GM10266 (cell line): ENCODE measurements around the gene CEMIP.

Experiments used
- DNase-seq: peaks from one replicate; pipeline ENCODE4 v3.0.0; 2012; ENCODE audit errors: extremely low spot score
- CTCF ChIP-seq: IDR thresholded peaks from 2 replicates; pipeline ENCODE4 v1.5.1; 2012; ENCODE audit warnings: mild to moderate bottlenecking, low read depth; ENCODE audit not compliant: control insufficient read depth, insufficient read depth; ENCODE audit errors: missing control alignments

CEMIP gene

GRCh38 chr15:80747317-80748053, 31.7 kb upstream of the CEMIP start:
- no peak for DNase-seq

GRCh38 chr15:80749589-80749988, 29.6 kb upstream of the CEMIP start:
- DNase-seq = no peak
- no peak for TF ChIP-seq CTCF

More at GRCh38 chr15:80747317-80748053, 31.7 kb upstream of the CEMIP start:
- no peak for TF ChIP-seq CTCF

- no peak for DNase-seq
- no peak for TF ChIP-seq CTCF
Measured at GRCh38 chr15:80750575-80750974, 28.6 kb upstream of the CEMIP start.

GRCh38 chr15:80752204-80752603, 27.0 kb upstream of the CEMIP start:
- DNase-seq = no peak
- TF ChIP-seq CTCF = no peak

- TF ChIP-seq CTCF = no peak
- DNase-seq = no peak
Measured at GRCh38 chr15:80753161-80753560, 26.0 kb upstream of the CEMIP start.

GRCh38 chr15:80754014-80754413, 25.2 kb upstream of the CEMIP start:
- TF ChIP-seq CTCF = no peak
- DNase-seq = no peak

GRCh38 chr15:80755885-80756284, 23.3 kb upstream of the CEMIP start:
- TF ChIP-seq CTCF = no peak
- no peak for DNase-seq
